ENCODE data around the gene KRTAP10-3.
"Not testable (repeated sequence)": the region's sequence is repeated elsewhere in the genome, so short reads cannot be mapped to it uniquely, and the experiment has no call there.

The KRTAP10-3 gene, protein sequence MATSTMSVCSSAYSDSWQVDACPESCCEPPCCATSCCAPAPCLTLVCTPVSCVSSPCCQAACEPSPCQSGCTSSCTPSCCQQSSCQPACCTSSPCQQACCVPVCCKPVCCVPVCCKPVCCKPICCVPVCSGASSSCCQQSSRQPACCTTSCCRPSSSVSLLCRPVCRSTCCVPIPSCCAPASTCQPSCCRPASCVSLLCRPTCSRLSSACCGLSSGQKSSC

DNA sequence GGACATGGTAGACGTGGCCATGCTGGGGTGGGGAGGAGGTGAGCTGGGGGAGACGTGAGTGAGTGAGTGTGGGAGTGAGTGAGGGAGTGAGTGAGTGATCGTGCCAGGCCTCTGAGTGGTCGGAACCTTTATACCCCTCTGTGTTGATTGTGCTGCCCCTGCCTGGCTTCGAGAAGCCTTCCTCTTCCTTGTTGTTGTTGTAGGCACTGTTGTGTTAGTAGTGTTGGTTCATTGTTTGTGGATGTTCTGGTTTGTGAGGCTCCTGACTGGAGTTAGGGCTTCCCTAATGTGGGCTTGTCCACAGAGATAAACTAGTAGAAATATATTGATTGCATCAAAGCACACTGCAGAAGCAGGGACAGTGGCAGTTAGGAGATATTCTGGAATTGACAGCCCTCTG is at the start of gene KRTAP10-3:
TSS of gene KRTAP10-3 (minus strand) at position 101 of the 400 bp plus-strand sequence. CDS start at position 21, 80 bp downstream.
- DNase-seq (ENCODE audit: low read depth), result no peak

DNA sequence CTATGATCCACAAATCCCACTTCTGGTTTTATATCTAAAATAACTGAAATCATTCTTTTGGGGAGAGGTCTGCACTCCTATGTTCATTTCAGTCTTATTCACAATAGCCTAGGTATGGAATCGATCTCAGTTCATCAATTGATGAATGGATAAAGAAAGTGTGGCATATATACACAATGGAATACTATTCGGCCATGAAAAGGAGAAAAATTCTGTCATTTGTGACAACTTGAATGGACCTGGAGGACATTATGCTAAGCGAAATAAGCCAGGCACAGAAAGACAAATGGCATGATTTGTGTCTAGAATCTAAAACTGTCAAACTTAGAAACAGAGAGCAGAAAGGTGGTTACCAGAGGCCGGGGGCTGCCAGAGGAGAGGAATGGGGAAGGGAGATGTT is 47.9 kb upstream of the KRTAP10-3 start:
- no peak for DNase-seq (ENCODE audit: low read depth)

DNA sequence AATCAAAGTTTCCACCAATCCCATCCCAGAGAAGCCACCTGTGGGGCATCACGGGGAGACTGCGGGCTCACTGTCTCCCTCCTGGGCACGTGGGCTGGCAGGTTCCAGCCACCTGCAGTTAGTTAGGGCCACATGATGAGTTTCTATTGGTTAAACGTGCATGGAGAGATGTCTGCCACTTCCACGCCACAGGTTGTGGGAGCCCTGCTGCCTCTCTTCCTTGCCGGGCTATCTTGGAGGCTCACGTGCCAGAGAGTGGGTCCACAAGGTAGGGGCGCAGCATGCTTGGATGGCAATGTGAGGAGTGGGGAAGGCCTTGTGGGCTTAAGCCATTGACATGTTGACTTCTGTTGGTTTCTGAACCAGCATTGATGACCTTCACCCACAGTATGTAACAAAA is 45.3 kb upstream of the KRTAP10-3 start:
- DNase-seq (ENCODE audit: low read depth), result no peak

DNA sequence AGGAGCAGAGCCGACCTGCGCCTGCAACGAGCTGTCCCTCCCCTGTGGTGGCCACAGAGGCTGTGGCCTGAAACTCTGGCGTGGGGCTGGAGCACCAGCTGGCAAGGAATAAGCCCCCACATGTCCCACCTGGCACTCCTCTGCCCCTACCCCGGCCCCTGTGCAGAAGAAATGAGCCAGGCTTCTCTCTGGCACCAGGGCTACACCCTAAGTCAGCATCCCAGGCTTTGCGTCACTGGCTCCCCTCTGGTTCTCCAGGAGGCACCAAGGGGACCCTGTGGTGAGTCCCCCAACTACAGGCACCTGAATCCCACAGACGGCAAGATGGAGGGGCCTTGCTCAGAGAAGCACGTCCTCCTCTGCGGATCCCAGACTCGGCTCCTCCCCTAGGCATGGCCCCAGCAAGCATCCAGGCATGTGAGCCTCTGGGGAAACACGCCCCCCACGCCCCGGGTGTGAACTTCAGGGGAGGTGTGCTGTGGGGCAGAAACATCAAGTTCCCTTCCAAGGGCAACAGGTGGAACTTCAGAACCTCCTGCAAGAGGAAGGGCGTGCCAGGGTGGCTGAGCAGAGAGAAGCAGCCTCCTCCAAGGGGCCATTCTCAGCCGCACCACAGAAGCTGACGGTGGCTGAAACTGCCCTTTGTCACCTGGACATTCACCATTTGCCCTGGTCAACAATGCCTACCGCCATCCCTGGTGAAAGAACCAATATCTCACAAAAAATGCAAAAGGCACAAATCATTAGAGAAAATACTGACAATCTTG is 44.7 kb upstream of the KRTAP10-3 start:
- DNase-seq (ENCODE audit: low read depth), result no peak

DNA sequence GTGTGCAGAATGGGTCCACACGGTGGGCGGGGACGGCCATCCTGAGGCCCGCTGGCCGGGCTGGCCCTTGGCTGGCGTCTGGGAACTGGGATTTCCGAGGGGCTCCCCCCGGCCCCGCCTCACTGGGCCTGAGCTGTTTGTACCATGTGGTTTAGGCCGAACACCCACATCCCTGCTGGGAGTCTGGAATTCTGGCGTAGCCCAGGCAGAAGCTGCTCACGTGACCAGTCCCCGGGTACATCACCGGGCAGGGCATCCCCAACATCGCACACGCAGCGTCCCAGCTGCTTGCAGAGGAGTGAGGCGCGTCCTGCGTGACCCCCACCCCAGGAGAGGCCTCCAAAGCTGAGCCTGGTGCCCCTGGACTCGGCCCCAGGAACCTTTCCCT is 43.9 kb upstream of the KRTAP10-3 start:
- DNase-seq (ENCODE audit: low read depth), result no peak

DNA sequence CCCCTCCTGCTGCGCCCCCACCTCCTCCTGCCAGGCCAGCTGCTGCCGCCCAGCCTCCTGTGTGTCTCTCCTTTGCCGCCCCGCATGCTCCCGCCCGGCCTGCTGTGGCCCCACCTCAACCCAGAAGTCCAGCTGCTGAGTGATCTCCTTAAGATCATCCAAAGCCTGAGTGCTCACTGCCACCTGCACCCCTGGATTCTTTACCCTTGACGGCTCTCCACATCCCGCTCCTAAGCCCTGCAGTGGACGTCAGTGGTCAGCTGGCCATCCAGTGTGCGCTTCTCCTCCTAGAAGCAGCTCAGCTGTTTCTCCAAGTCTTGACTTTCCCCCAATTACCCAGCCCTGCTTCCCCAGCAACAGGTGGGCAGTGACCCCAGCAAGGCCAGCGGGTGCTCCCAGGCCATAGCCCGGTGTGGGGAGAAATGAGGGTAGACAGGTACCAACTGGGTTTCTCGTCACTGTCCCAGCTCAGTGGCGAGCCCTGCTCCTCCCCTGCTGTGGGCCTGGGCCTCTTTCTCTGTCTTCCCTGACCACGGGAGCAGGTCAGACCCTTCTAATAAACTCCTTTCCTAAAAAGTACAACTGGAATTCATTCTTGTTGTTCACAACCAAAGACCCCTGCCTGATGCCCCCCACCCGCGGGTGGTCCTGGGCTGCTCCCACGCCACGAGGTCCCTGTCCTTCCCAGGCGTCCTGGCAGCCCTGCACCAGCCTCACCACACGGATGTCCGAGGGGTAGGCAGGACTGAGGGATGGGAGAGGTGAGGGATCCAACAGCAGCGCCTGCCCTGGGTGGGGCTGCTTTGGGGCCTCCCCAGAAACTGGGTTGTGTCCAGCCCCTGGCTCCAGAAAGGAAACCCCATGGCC is 43.2 kb upstream of the KRTAP10-3 start:
- no peak for DNase-seq (ENCODE audit: low read depth)

DNA sequence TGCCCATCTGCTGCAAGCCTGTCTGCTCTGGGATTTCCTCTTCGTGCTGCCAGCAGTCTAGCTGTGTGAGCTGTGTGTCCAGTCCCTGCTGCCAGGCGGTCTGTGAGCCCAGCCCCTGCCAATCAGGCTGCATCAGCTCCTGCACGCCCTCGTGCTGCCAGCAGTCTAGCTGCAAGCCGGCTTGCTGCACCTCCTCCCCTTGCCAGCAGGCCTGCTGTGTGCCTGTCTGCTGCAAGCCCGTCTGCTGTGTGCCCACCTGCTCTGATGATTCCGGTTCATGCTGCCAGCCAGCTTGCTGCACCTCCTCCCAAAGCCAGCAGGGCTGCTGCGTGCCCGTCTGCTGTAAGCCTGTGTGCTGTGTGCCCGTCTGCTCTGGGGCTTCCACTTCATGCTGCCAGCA is 42.5 kb upstream of the KRTAP10-3 start:
- DNase-seq (ENCODE audit: low read depth), result not testable (repeated sequence)

DNA sequence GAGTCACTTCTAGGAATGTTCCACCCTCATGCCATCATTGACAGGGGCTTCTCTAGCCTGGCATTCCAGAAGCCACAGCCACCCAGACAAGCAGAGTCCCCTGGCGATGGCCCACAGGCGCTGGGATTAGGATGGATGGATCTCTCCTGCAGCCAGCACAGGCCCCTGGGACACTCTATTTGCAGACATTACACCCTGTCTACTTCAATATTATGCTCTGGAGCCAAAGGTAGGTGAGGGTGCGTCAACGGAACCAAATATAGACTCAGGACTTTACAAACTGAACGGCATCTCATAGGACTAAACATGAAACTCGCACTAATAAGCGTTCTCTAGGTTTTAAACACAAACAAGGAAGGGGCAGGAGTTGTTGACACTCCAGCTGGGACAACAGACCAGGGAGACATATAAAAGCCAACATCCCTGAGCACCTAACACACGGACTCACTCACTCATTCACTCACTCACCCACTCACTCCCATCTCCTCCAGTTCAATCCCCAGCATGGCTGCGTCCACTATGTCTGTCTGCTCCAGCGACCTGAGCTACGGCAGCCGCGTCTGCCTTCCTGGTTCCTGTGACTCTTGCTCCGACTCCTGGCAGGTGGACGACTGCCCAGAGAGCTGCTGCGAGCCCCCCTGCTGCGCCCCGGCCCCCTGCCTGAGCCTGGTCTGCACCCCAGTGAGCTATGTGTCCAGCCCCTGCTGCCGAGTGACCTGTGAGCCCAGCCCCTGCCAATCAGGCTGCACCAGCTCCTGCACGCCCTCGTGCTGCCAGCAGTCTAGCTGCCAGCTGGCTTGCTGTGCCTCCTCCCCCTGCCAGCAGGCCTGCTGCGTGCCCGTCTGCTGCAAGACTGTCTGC is 41.8 kb upstream of the KRTAP10-3 start, which contains the start of gene KRTAP10-7:
TSS of gene KRTAP10-7 (plus strand) at position 480 of the 861 bp plus-strand sequence. CDS start at position 505, 25 bp downstream.
- DNase-seq (ENCODE audit: low read depth), result not testable (repeated sequence)

DNA sequence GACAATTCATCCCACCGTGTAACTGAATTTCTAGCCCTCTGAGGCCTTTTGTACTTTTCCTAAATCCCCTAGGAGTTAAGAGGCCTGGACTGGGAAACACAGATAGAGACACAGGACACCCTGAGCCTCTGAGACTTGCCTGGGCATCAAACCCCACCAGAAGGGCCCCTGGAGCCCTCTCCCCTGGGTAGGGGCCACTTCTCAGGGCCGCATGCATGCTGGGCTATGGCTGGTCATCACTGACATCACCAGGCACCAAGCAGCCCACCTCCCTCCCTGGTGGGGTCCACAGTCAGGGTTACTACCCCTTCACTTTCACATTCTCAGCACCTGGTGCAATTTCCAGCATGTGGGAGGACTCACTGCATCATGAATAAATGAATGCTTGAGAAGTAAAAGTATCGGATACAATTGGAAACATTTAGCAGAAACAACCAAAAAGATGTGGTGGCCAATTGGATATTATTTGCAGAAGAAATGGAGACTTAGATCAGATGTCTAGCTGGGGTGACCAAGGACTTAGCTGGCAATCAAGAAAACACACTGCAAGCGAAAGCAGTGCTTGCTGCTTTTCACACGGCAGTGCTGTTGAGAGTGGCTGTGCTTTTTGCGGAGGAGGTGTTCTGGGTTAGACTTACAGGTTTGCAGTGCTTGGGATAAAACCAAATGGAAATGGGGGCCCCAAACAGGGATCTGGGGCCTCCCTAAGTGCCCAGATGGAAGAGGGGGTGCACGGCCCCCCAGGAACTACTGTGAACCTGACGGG is 40.9 kb upstream of the KRTAP10-3 start:
- no peak for DNase-seq (ENCODE audit: low read depth)

DNA sequence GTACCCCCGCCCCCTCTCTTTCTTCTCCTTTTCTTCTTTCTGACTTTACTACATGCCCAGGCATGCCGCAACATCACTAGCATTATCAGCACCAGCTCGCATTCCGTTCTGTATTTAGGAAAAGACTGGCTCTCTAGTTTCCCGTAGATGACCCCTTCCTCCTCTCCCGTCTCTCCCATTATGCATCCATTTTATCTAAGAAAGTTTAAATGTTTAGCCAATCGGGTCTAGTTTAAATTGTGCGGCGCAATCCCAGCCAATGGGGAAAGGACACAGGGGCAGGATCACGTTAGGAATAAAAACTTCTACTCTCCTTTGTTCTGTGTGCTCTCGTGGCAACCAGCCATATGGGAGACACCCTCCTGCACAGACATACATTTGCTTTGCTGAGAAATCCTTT is 39.5 kb upstream of the KRTAP10-3 start:
- DNase-seq (ENCODE audit: low read depth), result no peak

DNA sequence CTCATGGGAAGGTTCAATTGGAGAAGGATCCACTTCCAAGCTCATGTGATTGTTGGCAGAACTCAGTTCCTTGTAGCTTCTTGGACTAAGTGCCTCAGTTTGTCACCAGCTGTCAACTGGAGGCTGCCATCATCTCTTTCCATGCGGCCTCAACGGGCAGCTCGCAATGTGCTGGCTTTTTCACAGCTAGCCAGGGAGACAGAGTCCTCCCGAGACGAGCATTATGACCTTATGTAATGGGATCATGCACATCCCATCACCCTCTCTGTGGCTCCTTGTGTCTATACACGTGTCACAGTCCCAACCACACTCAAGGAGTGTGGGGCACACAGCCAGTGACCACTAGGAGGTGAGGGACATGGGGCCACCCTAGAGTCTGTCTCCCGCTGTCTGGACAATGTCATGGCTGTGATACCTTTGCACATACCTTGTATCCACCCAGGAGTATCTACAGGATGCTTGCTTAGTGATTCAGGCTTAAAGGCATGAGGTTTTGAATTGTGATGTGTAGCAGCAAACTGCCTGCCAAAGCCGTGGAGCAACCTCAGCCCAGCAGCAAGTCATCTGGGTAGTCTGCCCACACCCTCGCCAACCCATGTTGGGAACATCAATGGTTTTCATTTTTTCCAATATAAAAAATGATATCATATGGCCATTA is 37.6 kb upstream of the KRTAP10-3 start:
- no peak for DNase-seq (ENCODE audit: low read depth)

DNA sequence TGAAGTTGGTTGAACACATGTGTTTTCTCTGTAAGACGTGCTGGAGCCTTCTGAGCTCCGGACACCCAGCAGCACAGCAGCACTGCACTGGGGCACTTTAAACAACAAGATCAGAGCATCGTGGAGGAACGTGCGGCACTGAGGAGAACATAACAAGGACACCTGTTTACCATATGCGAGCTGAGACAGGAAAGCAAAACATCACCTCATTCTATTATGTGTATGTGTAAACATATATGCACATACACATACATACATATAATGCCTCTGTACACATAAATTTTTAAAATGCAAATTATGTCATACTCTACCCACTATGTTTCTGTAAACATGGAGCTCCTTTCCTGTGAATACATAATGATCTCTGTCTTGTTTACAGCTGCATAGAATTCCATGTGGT is 36.9 kb upstream of the KRTAP10-3 start:
- DNase-seq (ENCODE audit: low read depth), result no peak

DNA sequence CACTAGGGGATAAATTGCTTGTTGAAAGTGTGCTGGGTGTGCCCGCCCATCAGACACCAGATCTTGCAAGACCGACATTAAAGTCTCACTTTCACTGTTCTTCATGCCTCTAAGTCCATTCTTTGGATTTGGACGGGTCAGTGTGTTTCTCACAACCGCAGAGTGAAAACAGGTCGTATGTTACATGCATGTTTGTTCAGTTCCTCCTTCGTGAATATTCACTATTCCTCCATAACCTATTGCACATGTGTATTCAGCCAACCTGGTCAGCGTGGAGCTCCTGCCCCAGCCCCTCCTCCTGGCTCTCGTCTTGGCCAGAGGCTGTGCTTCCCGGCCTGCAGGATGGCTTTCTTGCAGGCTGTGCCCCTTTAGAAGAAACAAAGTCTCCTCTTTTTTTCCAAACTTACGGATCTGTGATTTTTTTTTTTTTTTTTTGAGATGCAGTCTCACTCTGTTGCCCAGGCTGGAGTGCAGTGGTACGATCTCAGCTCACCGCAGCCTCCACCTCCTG is 35.9 kb upstream of the KRTAP10-3 start:
- DNase-seq (ENCODE audit: low read depth), result no peak

DNA sequence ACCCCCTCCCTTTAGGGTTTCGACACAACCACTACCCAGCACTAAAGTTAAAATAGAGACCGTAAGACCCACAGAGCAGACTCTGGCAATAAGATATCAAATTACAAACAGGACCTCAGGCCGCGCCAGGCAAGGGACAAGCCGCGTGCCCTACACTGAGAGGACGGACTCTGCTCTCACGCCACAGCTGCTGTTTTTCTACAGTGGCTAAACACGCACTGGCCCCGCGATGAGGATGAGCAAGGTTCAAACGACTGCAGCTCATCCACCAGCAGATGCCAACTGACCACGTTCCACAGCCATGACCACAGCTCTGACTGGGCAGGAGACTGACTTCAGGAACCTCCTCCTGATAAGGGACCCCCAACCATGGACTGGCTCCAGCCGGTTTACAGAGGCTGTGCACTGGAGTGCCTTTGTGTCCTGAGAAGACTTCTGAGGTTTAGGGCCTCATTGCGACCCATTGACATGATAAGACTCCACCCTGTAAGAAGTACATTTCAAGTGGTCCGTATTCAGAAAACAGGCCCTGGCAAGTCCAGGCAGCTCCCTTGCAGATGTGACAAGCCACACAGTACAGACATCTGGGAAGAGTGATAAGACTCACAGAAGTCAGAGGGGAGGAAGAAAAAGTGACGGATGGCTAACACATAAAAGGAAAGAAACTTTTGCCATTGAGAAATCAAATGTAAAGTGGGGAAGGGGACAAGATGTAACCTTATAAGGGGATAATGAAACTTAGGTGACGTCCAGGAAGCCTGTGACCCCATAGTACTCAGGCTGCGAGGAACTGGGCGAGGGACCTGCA is 35.2 kb upstream of the KRTAP10-3 start:
- no peak for DNase-seq (ENCODE audit: low read depth)

DNA sequence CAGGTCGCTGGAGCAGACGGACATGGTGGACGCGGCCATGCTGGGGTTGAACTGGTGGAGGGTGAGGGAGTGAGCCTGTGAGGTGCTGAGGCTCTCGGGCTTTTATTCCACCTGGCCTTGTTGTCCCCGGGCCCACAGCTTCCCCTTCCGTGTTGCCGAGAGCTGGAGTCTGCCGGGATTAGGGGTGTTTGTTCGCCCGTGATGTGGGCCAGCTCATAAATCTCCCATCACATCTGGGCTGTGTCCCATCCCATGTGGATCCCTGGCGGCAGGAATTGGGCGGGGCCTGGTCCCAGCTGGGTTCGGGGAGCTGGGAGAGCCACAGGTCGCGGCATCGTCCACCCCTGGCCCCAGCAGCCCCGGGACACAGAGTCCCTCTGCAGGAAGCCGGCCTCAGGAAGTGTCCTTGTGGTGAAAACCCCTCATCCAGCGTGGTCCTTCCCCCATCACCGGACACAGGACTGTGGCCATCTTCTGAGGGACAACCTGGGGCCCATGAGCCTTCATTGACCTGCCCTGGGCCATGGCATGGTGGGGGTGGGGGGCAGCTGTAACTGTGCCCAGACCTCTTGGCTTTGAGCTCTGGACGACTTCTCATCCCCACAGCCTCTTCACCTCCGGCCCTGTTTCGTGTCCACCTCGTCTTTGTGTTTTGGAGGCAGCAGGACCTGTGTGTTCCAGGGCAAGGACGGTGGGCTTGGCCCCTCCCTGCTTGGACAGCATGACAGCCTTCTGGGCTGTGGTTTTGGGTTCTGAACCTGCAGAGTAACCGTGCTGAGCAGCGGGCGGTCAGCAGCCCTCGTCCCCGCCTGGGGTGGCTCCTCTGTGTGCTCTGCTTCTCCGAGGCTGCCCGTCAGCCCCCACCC is 34.1 kb upstream of the KRTAP10-3 start, which contains the start of gene KRTAP10-6:
TSS of gene KRTAP10-6 (minus strand) at position 60 of the 866 bp plus-strand sequence. CDS start at position 39, 21 bp downstream.
- no peak for DNase-seq (ENCODE audit: low read depth)

DNA sequence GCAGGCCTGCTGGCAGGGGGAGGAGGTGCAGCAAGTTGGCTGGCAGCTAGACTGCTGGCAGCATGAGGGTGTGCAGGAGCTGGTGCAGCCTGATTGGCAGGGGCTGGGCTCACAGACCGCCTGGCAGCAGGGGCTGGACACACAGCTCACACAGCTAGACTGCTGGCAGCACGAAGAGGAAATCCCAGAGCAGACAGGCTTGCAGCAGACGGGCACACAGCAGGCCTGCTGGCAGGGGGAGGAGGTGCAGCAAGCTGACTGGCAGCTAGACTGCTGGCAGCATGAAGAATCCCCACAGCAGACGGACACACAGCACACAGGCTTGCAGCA is 33.2 kb upstream of the KRTAP10-3 start:
- not testable (repeated sequence) for DNase-seq (ENCODE audit: low read depth)

DNA sequence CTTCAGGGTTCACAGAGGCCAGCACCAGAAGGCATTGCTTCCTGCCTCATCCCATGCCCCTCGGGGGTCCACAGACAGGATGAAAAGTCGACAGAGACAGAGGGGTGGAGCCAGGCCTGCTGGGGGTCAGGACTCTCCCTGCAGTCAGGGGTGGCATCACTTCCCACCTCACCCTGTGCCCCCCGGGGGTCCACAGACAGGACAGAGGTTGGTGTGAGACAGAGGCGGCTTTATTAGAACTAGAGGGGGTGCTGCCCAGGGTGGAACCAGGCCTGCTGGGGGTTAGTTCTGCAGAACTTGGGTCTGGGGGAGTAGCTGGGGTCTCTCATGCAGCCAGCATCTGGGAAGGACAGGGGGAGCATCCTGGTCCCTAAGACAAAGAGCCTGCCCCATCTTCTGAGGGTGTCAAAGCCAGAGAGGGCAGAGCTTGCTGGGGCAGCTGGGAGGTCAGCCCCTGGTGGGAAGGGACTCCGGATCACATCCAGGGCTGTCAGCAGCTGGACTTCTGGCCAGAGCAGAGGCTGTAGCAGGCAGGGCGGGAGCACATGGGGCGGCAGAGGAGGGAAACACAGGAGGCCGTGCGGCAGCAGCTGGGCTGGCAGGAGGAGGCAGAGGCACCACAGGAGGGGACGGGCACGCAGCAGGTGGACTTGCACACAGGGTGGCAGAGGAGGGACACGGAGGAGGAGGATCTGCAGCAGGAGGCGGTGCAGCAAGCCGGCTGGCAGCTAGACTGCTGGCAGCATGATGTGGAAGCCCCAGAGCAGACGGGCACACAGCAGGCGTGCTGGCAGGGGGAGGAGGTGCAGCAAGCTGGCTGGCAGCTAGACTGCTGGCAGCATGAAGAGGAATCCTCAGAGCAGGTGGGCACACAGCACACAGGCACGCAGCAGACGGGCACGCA is 32.6 kb upstream of the KRTAP10-3 start:
- DNase-seq (ENCODE audit: low read depth), result not testable (repeated sequence)
